Measurements from ENCODE around the gene ZSWIM3.
"Not testable (repeated sequence)": the region's sequence is repeated elsewhere in the genome, so short reads cannot be mapped to it uniquely, and the experiment has no call there.

The ZSWIM3 gene

DNA sequence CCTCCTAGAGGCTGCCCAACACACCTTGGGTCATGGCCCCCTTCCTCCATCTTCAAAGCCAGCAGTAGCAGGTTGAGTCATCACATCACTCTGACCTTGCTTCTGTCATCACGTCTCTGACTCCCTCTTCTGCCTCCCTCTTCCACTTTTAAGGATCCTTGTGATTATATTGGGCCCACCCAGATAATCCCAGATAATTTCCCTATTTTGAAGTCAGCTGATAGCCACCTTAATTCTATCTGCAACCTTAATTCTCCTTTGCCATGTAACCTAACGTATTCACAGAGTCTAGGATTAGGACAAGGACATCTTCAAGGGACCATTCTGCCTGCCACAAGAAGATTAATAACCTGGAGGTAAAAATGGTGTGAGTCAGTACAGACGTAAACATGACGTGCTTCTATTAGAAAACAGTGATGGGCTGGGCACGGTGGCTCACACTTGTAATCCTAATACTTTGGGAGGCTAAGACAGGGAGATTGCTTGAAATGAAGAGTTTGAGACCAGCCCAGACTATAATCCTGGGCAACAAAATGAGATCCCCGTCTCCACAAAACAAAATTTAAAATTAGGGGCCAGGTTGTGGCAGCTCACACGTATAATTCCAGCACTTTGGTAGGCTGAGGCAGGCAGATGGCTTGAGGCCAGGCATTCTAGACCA lies 3.3 kb downstream of the ZSWIM3 start:
- no peak for DNase-seq (ENCODE audit: low read depth in 2 of 2)

DNA sequence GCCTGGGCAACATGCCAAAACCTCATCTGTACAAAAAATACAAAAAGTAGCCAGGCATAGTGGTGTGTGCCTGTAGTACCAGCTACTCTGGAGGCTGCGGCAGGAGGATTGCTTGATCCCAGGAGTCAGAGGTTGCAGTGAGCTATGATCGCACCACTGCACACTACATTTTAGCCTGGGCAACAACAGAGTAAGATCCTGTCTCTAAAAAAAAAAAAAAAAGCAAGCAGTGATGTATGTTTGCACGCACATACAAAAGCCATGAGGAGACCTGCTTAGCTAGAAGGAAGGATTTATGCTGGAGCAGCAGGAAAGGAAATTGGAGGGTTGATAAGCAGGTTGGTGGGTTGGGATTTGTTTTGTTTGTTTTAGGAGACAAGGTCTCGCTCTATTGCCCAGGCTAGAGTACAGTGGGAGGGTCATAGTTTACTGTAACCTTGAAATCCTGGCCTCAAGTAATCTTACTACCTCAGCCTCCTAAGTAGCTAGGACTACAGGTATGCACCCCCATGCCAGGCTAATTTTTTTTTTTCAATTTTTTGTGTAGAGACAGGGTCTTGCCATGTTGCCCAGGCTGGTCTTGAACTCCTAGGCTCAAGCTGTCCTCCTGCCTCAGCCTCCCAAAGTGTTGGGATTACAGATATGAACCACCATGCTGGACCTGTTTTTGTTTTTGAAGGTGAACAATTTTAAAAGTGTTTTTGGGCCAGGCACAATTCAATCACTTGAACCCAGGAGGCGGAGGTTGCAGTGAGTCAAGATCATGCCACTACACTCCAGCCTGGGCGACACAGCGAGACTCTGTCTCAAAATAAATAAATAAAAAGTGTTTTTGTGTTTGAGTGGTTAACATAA lies 4.0 kb downstream of the ZSWIM3 start:
- DNase-seq (ENCODE audit: low read depth in 2 of 2): no peak

DNA sequence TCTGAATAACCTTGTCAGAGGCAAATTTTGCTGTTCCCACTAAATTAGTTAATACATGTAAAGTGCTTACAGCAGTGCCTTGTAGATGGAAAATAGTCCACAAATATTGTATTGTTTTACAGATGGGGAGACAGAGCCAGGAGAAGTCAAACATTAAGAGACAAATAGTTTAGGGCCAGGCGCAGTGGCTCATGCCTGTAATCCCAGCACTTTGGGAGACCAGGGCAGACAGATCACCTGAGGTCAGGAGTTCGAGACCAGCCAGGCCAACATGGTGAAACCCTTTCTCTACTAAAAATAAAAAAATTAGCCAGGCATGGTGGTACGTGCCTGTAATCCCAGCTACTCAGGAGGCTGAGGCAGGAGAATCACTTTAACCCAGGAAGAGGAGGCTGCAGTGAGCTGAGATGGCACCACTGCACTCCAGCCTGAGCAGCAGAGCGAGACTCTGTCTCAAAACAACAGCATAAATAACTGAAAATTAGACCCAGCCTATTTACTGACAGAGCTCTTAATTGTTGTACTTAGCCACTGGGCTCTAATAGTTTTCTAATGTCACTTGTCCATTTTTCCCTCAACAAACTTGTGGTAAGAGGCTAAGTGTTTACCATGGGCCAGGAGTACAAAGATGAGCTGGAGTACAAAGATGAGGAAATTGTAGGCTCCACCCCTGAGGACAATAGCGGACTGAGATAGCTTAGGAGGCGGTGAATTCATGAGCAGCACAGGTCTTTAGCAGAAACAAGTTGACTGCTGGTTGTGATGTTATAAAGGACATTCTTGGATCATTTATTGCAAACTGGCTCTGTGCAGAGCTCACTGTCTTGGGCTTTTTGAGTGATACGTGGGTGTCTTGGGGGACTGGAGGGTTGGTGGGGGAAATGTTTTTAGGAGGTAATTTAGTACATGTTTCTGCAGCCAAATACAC lies 6.4 kb downstream of the ZSWIM3 start:
- DNase-seq (ENCODE audit: low read depth in 2 of 2): no peak

- no peak for DNase-seq (ENCODE audit: low read depth in 2 of 2)
These were observed 9.0 kb downstream of the ZSWIM3 start for GRCh38 chr20:45866454-45866853.

- no peak for DNase-seq (ENCODE audit: low read depth in 2 of 2)
These were observed 9.9 kb downstream of the ZSWIM3 start for GRCh38 chr20:45867136-45867818.

DNA sequence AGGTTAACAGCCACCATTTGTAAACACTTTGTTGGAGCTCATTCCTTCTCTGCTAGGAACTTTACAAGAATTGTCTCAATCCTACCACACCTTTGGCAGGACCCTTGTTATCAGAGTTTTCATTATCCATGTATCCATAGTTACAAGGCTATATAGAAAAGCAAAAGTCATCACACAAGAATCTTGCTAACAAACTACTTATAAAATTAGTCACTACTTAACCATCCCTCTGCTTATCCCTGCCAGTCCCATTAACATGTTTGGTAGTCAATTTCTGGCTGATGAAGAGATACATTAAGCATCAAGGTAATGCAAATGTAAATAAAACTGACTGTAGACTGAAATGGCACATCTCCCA lies 10.4 kb downstream of the ZSWIM3 start:
- DNase-seq (ENCODE audit: low read depth in 2 of 2): no peak

DNA sequence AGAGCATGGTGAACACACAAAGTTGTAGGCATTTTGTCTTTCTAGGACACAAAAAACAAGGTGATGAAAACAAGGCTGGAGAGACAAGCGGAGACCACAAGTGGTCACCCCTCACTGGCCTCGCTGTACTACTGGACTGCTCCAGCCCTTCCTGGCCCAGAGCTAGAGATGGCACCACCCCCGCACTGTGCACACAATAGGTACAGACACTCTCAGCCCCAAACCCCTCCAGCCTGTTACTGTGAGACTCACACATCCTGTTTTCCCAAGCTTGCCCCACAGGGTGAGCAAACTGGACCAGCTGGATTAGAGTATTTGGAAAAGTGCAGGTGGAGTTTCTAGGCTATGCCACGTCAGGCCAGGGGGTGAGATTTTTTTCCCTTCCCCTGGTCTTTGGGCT lies 15.2 kb downstream of the ZSWIM3 start:
- no peak for DNase-seq (ENCODE audit: low read depth in 2 of 2)

DNA sequence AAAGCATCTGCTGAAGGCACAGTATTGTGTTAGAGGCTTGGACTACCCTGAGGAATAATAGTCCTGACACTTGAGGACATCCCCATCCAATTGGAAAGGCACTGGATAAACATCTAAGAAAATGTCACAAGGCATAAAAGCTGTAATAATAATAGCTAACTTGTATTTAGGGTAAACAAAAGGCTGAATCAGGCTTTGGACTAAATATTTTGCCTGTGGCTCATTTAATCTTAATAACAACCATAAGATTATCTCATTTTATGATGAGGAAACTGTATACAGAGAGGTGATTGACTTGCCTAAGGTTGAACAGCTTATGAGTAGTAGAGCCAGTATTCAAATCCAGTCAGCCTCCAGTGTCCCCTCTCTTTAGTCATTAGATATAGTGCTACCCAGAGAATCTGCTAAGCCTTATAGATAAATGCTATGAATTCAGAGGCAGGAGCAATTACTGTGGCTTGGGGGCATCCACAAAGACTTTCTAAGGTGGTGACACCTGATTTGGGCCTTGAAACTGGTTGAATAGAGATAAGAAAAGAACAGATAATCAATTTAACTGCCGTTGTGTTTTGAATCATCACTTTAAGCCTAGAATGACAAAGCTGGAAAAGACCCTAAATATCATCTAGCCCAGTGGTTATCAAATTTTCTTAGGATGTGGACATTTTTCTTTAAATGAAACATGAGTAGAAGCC lies 16.1 kb downstream of the ZSWIM3 start:
- no peak for DNase-seq (ENCODE audit: low read depth in 2 of 2)

DNA sequence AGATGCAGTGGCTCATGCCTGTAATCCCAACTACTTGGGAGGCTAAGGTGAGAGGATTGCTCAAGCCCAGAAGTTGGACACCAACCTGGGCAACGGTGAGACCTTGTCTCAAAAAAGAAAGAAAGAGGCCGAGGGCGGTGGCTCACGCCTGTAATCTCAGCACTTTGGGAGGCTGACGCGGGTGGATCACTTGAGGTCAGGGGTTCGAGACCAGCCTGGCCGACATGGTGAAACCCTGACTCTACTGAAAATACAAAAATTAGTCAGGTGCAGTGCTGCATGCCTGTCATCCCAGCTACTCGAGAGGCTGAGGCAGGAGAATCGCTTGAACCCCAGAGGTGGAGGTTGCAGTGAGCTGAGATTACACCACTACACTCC lies 16.7 kb downstream of the ZSWIM3 start:
- DNase-seq (ENCODE audit: low read depth in 2 of 2): not testable (repeated sequence)

GRCh38 chr20:45874576-45874975 lies 17.2 kb downstream of the ZSWIM3 start:
- no peak for DNase-seq (ENCODE audit: low read depth in 2 of 2)

DNA sequence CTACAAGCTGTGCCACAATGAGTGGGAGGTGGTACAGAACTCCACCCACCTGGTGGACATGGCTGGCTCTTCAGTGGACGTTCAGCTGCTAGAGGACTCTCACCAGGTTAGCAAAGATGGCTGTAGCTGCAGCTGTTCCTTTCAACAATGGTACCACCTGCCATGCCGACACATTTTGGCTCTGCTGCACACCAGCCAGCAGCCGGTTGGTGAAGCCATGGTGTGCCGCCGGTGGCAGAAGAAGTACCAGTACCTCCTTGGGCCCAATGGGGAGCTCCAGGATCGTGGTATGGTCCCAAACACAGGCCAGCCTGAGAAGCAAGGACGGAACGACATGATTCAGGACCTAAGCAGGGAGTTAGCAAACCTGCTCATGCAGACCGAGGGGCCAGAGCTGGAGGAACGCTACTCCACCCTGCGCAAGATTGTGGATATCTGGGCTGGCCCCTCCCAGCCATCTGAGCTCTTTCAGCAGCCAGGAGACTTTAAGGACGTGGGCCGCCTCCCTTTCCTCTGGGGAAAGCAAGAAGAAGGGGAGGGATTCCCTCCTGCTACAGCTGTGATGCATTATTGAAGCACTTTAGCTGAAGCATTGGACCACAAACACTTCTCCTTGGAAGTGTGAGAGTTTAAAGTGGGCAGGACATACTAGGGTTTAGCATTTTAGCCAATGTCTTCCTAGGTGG lies 20.8 kb downstream of the ZSWIM3 start:
- DNase-seq (ENCODE audit: low read depth in 2 of 2): no peak

DNA sequence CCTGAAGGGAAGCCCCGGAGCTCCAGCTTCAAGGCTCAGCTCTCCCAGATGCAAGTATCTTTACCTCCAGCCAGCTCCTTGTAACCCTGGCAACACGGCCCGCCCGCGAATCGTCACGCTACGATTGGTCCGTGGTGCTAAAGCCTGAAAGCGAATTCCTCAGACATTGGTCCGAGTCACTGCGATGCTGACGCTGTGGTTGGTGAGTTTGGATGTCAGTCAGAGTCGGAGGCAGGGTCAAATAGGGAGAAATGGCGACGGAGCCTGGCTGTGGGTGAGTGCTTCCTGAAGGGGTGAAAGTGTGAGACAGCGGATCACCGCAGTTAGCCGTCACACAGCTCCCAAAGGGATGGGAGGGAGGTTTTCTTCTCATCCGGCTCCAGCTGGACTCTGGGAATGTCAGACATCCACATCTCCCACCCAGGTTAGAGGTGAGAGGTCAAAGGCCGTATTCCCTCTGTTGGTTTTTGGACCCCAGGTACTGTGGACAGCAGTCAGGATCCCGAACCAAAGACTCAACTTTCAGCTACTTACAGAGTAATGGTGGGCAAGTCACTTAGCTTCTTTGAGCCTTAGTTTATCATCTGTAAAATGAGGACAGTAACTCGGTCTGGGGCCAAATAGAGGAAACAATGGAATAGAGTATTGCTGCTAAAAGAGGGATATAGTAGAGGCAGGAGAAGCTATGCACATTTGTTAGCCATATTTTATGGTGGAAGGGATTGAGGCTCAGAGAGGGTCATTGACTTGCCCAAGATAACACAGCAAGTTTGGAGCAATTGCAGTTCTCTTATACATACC lies 23.8 kb downstream of the ZSWIM3 start, which contains the start of gene ZSWIM1:
ZSWIM1 (plus strand) TSS at position 240 of the 801 bp plus-strand sequence. CDS start 1,366 bp downstream, outside the sequence.
- DNase-seq (ENCODE audit: low read depth in 2 of 2): peak; percentile 96 to 100

- DNase-seq (ENCODE audit: low read depth in 2 of 2): no peak
These were observed 25.2 kb downstream of the ZSWIM3 start for GRCh38 chr20:45882469-45883099.

- no peak for DNase-seq (ENCODE audit: low read depth in 2 of 2)
These were observed 25.7 kb downstream of the ZSWIM3 start for GRCh38 chr20:45883100-45883469.

DNA sequence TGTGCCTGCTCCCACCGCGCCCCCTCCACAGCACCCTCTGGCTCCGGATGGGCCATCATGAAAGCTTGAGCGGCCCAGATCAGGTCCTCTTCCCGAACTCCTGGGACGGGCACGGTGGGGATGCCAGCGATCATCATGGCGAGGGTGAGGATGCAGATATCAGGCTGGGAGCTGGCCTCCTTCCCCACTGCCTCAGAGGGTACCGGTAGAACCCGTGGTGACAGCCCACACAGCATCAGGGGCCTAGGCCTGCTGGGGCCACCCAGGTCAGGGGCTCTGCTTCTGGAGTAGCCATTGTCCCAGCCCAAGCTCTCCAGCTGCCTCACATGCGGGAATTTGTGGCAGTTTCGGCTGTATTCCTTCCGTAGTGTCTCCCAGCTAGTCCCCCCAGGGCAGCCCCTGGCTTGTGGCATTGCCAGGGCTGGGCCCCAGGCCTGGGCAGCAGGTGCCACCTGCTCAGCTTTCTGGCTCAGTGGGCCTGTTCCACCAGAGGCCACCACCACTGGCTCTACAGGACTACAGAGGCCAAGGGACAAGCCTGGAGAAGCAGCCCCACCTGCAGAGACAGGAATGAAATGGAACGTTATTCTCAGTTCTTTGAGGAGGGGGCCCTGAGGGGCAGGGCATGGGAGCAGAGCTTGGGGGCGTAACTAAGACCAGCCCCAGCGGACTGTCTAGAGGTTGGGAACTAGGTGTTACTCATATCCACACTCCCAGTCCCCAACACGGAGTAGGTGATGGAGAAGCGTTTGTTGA lies 29.4 kb downstream of the ZSWIM3 start:
- no peak for DNase-seq (ENCODE audit: low read depth in 2 of 2)

DNA sequence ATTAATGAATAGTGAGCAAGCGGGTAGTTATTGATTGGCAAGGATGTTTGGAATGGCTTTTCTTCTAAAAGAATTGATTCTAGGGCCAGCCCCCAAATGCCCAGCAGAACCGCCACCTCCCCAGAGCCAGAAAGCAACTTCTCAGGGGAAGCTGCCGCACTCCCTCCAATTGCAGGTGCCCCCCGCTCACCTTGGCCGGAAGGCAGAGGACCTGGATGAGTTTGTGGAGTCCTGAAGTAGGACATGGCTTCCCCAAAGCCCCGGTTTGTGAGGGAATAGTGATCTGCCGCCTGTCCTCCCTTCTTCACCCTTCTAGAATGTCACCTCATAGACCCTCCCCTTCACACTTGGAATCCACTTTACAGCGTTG lies 29.9 kb downstream of the ZSWIM3 start, which contains the start of gene SPATA25:
SPATA25 (minus strand) TSS at position 277 of the 370 bp plus-strand sequence; CDS start at position 245, 32 bp downstream.
- DNase-seq (ENCODE audit: low read depth in 2 of 2): no peak

DNA sequence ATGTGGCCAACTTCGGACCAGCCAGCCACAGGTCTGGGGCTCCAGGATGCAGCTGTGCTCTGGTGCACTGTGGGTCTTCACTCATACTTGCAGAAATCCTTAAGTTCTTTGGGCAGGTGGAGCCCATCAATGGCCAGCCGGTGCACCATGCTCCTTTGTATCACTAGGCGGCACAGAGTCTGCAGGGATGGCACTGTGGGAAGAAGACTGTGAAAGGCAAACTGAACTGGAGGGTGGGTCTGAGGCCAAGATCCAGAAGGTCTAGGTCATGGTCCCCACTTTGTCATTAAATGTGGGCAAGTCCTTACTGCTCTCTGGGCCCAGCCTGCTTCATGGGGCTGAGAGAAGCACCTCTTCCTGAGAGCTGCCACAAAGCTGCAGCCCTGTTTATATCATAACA lies 31.3 kb downstream of the ZSWIM3 start:
- DNase-seq (ENCODE audit: low read depth in 2 of 2): no peak

Measured in stimulated activated CD4-positive, alpha-beta T cell treated with anti-CD3 and anti-CD28 coated beads, Interleukin-12 subunit alpha, Interleukin-12 subunit beta, amount 100 ng/mL, for 24 hours (primary cell).